Right renal pelvis (tissue), 4 donors: ENCODE measurements around the gene SESN3. TPM values are rescaled to one million over a fixed set of nuclear protein-coding genes. Genes with fewer than 3 reads are reported as not detected.
"Not testable (repeated sequence)": the region's sequence is repeated elsewhere in the genome, so short reads cannot be mapped to it uniquely, and the experiment has no call there.

ENCODE experiments used
- DNase-seq, 4 donors: peaks; one replicate each; pipeline ENCODE4 v3.0.0-alpha.2; 2013; ENCODE audit warnings: low read depth in 4 of 4, low spot score in 3 of 4, missing footprints in 1 of 4
- polyA plus RNA-seq, 4 donors: library from polyadenylated mRNA; unstranded; fragments of 120-200 nt; gene quantifications; one replicate each; pipeline ENCODE4 v1.2.1, GENCODE V29; 2013; ENCODE audit not compliant: insufficient read length in 4 of 4

The SESN3 gene
- polyA plus RNA-seq, 4 donors, result 65.3 to 89.7 (median 83.0) TPM

- DNase-seq, result no peak
These were observed 22.1 kb upstream of the SESN3 start for GRCh38 chr11:95253141-95253540.

GRCh38 chr11:95252586-95252985, 21.6 kb upstream of the SESN3 start:
- DNase-seq, result no peak

- DNase-seq, result not testable (repeated sequence)
These were observed 20.9 kb upstream of the SESN3 start for GRCh38 chr11:95251896-95252295.

- no peak for DNase-seq
These were observed 17.9 kb upstream of the SESN3 start for GRCh38 chr11:95248666-95249467.

GRCh38 chr11:95247883-95248282, 16.9 kb upstream of the SESN3 start:
- DNase-seq, result no peak

- no peak for DNase-seq
These were observed 16.2 kb upstream of the SESN3 start for GRCh38 chr11:95247127-95247684.

- no peak for DNase-seq
These were observed 14.6 kb upstream of the SESN3 start for GRCh38 chr11:95245581-95245980.

GRCh38 chr11:95245038-95245437, 14.0 kb upstream of the SESN3 start:
- DNase-seq, result no peak

- no peak for DNase-seq
These were observed 12.7 kb upstream of the SESN3 start for GRCh38 chr11:95243673-95244072.

GRCh38 chr11:95242845-95243605, 12.0 kb upstream of the SESN3 start:
- no peak for DNase-seq

- DNase-seq, result no peak
These were observed 11.3 kb upstream of the SESN3 start for GRCh38 chr11:95242091-95242844.

GRCh38 chr11:95241681-95242081, 10.7 kb upstream of the SESN3 start:
- no peak for DNase-seq

- no peak for DNase-seq
These were observed 9.1 kb upstream of the SESN3 start for GRCh38 chr11:95239871-95240649.

- no peak for DNase-seq
These were observed 1.7 kb upstream of the SESN3 start for GRCh38 chr11:95232666-95233065.

- peak in 1 of 4 donors; percentile 60 for DNase-seq
These were observed 1.0 kb upstream of the SESN3 start for GRCh38 chr11:95231881-95232605.

- DNase-seq, result no peak
These were observed 234 bp downstream of the SESN3 start for GRCh38 chr11:95230810-95231126.

- DNase-seq, result no peak
These were observed 801 bp downstream of the SESN3 start for GRCh38 chr11:95229993-95230809.

GRCh38 chr11:95229199-95229992, 1.6 kb downstream of the SESN3 start:
- peak in 1 of 4 donors; percentile 38 for DNase-seq
